Natural killer cell treated with Interleukin-12 subunit alpha and Interleukin-12 subunit beta and Interleukin-15 and Interleukin-18, amount 100 ng/mL, for 72 hours (primary cell): ENCODE data around the gene CCNQ. TPM values are rescaled to one million over a fixed set of nuclear protein-coding genes. Genes with fewer than 3 reads are reported as not detected.
"Not testable (repeated sequence)": the region's sequence is repeated elsewhere in the genome, so short reads cannot be mapped to it uniquely, and the experiment has no call there.

Experiments
- ATAC-seq, 2 donors: fragments of 150-1000 bp; cut with Tn5 transposase in 1 of 2; sonication (Bioruptor Pico), chemical (Tn5 transposase) in 1 of 2; 2 replicates each; pipeline ENCODE4 v1.10.0; 2021
- DNase-seq: peaks from one replicate; pipeline ENCODE4 v3.0.0; 2022; ENCODE audit warnings: low spot score
- H3K27ac Mint-ChIP-seq, 2 donors: 1 replicate in 1 of 2; 2 replicates in 1 of 2; pipeline ENCODE4 v1.8.0; 2022; ENCODE audit warnings: mixed read lengths in 2 of 2, mild to moderate bottlenecking in 1 of 2, moderate library complexity in 1 of 2
- H3K27me3 Mint-ChIP-seq, 2 donors: 1 replicate in 1 of 2; 2 replicates in 1 of 2; pipeline ENCODE4 v1.8.0; 2022; ENCODE audit warnings: mixed read lengths in 2 of 2
- H3K36me3 Mint-ChIP-seq: one replicate; pipeline ENCODE4 v1.8.0; 2022; ENCODE audit warnings: mixed read lengths
- H3K4me1 Mint-ChIP-seq, 2 donors: 1 replicate in 1 of 2; 2 replicates in 1 of 2; pipeline ENCODE4 v1.8.0; 2022; ENCODE audit warnings: low read depth in 2 of 2, mixed read lengths in 2 of 2, mild to moderate bottlenecking in 1 of 2
- H3K4me3 Mint-ChIP-seq: one replicate; pipeline ENCODE4 v1.8.0; 2022; ENCODE audit warnings: mixed read lengths
- H3K9me3 Mint-ChIP-seq: 2 replicates; pipeline ENCODE4 v1.8.0; 2022; ENCODE audit warnings: mixed read lengths
- total RNA-seq, 2 donors: library from RNA; stranded (reverse); gene quantifications; one replicate each; pipeline ENCODE4 v1.2.3, GENCODE V29; 2022

Gene CCNQ
- total RNA-seq, 2 donors from 2014 or later, result 16.4 to 30.7 TPM

GRCh38 chrX:153604666-153605380, 5.9 kb upstream of the CCNQ start:
- not testable (repeated sequence) for H3K36me3 Mint-ChIP-seq, H3K4me1 Mint-ChIP-seq, H3K9me3 Mint-ChIP-seq, DNase-seq, H3K27me3 Mint-ChIP-seq, ATAC-seq, H3K4me3 Mint-ChIP-seq
- peak overlapping the region in 1 of 2 donors; percentile 43 for H3K27ac Mint-ChIP-seq

GRCh38 chrX:153603131-153603656, 4.3 kb upstream of the CCNQ start:
- Mint-ChIP-seq H3K4me3 (no peak overlapping the region), H3K4me1 (peaks cover 7 to 8% of the 10 kb centered on the region in 2 donors), H3K27me3 (no peaks in the 10 kb centered on the region), H3K9me3 (no peaks in the 10 kb centered on the region), H3K36me3 (no peaks in the 10 kb centered on the region), H3K27ac (no peak overlapping the region)
- no peak for DNase-seq
- ATAC-seq, result no peak

- DNase-seq, result no peak
- no peak overlapping the region for H3K27ac Mint-ChIP-seq
- H3K9me3 Mint-ChIP-seq, result no peaks in the 10 kb centered on the region
- H3K36me3 Mint-ChIP-seq, result no peaks in the 10 kb centered on the region
- H3K27me3 Mint-ChIP-seq, result no peaks in the 10 kb centered on the region
- ATAC-seq, result no peak
- H3K4me3 Mint-ChIP-seq, result no peak overlapping the region
- H3K4me1 Mint-ChIP-seq, result peaks cover 12% of the 10 kb centered on the region in 2 donors
These were observed 3.7 kb upstream of the CCNQ start for GRCh38 chrX:153602601-153603000.

- DNase-seq (no peak), ATAC-seq (no peak)
- H3K9me3 Mint-ChIP-seq, result no peaks in the 10 kb centered on the region
- no peak overlapping the region for H3K4me3 Mint-ChIP-seq
- no peaks in the 10 kb centered on the region for H3K27me3 Mint-ChIP-seq
- no peaks in the 10 kb centered on the region for H3K36me3 Mint-ChIP-seq
- peaks cover 14 to 16% of the 10 kb centered on the region in 2 donors for H3K4me1 Mint-ChIP-seq
- H3K27ac Mint-ChIP-seq, result no peak overlapping the region
These were observed 2.7 kb upstream of the CCNQ start for GRCh38 chrX:153601511-153602110.

GRCh38 chrX:153600921-153601320, 2.0 kb upstream of the CCNQ start:
- no peaks in the 10 kb centered on the region for H3K36me3 Mint-ChIP-seq
- peaks cover 14 to 17% of the 10 kb centered on the region in 2 donors for H3K4me1 Mint-ChIP-seq
- DNase-seq (no peak), ATAC-seq (no peak)
- H3K27ac Mint-ChIP-seq, result no peak overlapping the region
- peak overlapping the region; percentile 88 for H3K4me3 Mint-ChIP-seq
- H3K27me3 Mint-ChIP-seq, result no peaks in the 10 kb centered on the region
- H3K9me3 Mint-ChIP-seq, result no peaks in the 10 kb centered on the region

GRCh38 chrX:153600032-153600373, 1.1 kb upstream of the CCNQ start:
- H3K4me3 Mint-ChIP-seq, result peak overlapping the region; percentile 88
- no peak for ATAC-seq
- no peaks in the 10 kb centered on the region for H3K27me3 Mint-ChIP-seq
- no peak for DNase-seq
- peaks cover 14 to 20% of the 10 kb centered on the region in 2 donors for H3K4me1 Mint-ChIP-seq
- peak overlapping the region; percentile 59 to 79 for H3K27ac Mint-ChIP-seq
- H3K9me3 Mint-ChIP-seq, result no peaks in the 10 kb centered on the region
- no peaks in the 10 kb centered on the region for H3K36me3 Mint-ChIP-seq

GRCh38 chrX:153599192-153600031, 473 bp upstream of the CCNQ start:
- no peaks in the 10 kb centered on the region for H3K36me3 Mint-ChIP-seq

GRCh38 chrX:153596981-153597750, 1.8 kb downstream of the CCNQ start:
- Mint-ChIP-seq H3K4me1 (peaks cover 14 to 23% of the 10 kb centered on the region in 2 donors), H3K9me3 (no peaks in the 10 kb centered on the region), H3K27ac (no peak overlapping the region), H3K27me3 (no peaks in the 10 kb centered on the region), H3K36me3 (no peaks in the 10 kb centered on the region), H3K4me3 (peak overlapping the region; percentile 85)
- no peak for ATAC-seq
- no peak for DNase-seq

More at GRCh38 chrX:153599192-153600031, 473 bp upstream of the CCNQ start:
- peaks cover 14 to 20% of the 10 kb centered on the region in 2 donors for H3K4me1 Mint-ChIP-seq
- ATAC-seq (peak; percentile 94 to 95), DNase-seq (peak; percentile 92)
- peak overlapping the region; percentile 59 to 79 for H3K27ac Mint-ChIP-seq
- peak overlapping the region; percentile 88 for H3K4me3 Mint-ChIP-seq
- no peaks in the 10 kb centered on the region for H3K27me3 Mint-ChIP-seq
- H3K9me3 Mint-ChIP-seq, result no peaks in the 10 kb centered on the region

GRCh38 chrX:153595859-153596857, 2.8 kb downstream of the CCNQ start:
- Mint-ChIP-seq H3K27me3 (no peaks in the 10 kb centered on the region), H3K36me3 (no peaks in the 10 kb centered on the region), H3K4me1 (peaks cover 14 to 23% of the 10 kb centered on the region in 2 donors), H3K4me3 (peak overlapping the region; percentile 27), H3K27ac (no peak overlapping the region), H3K9me3 (no peaks in the 10 kb centered on the region)
- no peak for DNase-seq
- no peak for ATAC-seq

GRCh38 chrX:153595387-153595786, 3.6 kb downstream of the CCNQ start:
- ATAC-seq, result no peak
- no peaks in the 10 kb centered on the region for H3K36me3 Mint-ChIP-seq

GRCh38 chrX:153593811-153594500, 5.0 kb downstream of the CCNQ start:
- Mint-ChIP-seq H3K4me3 (no peak overlapping the region), H3K27ac (no peak overlapping the region), H3K27me3 (no peaks in the 10 kb centered on the region), H3K9me3 (no peaks in the 10 kb centered on the region), H3K4me1 (peaks cover 7 to 16% of the 10 kb centered on the region in 2 donors), H3K36me3 (no peaks in the 10 kb centered on the region)
- no peak for ATAC-seq
- no peak for DNase-seq

More at GRCh38 chrX:153595387-153595786, 3.6 kb downstream of the CCNQ start:
- no peak overlapping the region for H3K27ac Mint-ChIP-seq
- H3K4me1 Mint-ChIP-seq, result peaks cover 12 to 22% of the 10 kb centered on the region in 2 donors
- no peak for DNase-seq
- H3K9me3 Mint-ChIP-seq, result no peaks in the 10 kb centered on the region
- no peak overlapping the region for H3K4me3 Mint-ChIP-seq
- H3K27me3 Mint-ChIP-seq, result no peaks in the 10 kb centered on the region
